Colon (tissue), 2 donors: ENCODE data around the gene CCDC78.
"Not testable (repeated sequence)": the region's sequence is repeated elsewhere in the genome, so short reads cannot be mapped to it uniquely, and the experiment has no call there.

Experiments
- FAIRE-seq: peaks from 2 replicates; lab custom pipeline; 2012; peaks lifted over from hg19 to GRCh38; lab: Jason Lieb, UNC
- donor health status: control.
- donor health status: control.

Gene CCDC78

DNA sequence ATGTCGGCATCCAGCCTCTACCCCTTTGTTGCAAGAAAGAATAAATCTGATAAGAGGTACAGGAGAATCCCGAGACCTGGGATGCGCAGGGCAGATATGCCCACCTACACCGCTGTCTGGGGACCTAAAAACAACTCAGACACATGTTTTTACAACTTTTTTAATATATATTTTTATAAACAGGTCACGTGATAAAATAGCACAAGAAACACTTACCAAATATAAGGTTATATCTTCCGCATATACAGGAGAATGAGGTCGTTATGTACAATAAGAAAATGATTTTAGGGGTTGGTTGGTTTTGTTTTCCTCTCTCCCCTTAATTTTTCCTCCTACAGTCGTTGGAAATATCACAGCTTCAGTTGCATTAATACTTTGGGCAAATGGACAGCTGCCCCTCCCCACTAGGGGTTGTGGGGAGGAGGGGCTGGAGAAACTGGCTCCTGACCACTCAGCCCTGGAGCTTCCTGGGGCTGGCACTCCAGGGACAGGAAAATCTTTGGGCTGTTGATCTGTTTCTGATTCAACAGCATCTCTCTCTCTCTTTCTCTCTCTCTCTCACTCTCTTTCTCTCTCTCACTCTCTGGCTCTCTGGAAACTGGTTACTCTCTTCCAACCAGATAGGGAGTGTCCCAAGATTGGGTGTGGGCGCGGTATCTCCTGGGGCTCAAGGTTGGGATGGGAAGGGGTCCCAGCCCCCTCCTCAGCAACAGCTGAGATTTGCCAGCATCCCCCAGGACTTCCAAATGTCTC lies 33.7 kb downstream of the CCDC78 start:
- no peak for FAIRE-seq

DNA sequence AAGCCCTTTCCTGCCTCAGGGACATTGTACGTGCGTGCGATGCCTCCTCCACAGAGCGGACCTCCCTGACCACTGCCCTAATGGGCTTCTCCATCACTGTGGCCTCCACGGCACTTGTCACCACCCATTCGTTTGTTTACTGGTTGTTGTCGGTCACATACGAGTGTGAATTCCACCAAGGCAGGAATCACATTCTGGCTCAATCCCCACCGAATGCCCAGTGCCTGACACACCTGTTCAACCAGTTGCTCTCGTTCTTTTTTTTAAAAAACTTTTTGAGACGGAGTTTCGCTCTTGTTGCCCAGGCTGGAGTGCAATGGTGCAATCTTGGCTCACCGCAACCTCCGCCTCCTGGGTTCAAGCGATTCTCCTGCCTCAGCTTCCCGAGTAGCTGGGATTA lies 35.0 kb downstream of the CCDC78 start:
- not testable (repeated sequence) for FAIRE-seq

DNA sequence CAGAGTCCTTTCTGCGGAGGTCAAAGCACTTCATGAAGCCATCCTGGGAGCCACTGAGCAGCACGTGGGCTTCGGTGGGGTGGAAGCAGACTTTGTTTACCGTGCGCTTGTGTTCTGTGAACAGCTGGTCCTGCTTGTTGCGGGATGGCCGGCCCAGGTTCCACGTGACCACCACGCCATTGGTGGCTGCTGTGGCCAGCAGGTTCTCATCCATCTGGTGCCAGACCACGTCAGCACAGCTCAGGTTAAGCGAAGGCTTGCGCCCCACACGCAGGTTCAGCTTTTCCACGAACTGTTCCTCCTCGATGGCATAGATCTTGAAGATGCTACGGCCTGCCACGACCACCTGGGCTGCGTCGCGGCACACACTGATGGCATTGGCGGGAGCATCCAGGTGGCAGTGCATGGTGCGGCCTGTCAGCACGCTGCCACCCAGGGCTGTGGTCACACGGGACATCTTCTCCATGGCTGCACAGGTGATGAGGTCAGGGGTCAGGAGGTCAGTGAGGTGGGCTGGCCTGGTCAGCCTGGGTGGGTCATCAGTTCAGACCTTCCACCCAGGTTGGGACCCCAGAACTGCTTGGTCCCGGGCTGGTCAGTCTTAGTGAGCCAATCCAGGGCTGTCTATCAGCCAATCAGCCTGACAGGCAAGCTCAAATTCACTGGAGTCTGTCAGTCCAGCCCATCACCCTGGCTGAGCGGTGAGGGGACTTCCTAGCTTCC lies 36.9 kb downstream of the CCDC78 start:
- no peak for FAIRE-seq

DNA sequence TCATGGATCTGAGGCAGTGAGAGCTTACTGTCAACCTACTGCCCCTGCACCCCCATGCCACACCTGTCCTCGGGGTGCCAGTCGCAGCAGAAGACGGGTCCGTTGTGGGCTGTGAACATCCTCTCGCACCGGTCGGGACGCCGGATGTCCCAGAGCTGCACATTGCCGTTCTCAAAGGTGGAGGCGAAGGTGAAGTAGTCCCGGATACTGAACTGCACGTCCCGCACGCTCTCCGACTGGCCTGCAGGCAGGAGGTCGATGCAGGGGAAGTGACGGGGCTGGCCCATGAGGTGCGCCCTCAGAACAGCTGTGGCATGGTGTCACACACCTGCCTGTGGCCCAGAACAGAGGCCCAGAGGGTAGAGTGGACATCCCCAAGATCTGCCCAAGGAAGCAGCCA lies 38.7 kb downstream of the CCDC78 start:
- FAIRE-seq: no peak

DNA sequence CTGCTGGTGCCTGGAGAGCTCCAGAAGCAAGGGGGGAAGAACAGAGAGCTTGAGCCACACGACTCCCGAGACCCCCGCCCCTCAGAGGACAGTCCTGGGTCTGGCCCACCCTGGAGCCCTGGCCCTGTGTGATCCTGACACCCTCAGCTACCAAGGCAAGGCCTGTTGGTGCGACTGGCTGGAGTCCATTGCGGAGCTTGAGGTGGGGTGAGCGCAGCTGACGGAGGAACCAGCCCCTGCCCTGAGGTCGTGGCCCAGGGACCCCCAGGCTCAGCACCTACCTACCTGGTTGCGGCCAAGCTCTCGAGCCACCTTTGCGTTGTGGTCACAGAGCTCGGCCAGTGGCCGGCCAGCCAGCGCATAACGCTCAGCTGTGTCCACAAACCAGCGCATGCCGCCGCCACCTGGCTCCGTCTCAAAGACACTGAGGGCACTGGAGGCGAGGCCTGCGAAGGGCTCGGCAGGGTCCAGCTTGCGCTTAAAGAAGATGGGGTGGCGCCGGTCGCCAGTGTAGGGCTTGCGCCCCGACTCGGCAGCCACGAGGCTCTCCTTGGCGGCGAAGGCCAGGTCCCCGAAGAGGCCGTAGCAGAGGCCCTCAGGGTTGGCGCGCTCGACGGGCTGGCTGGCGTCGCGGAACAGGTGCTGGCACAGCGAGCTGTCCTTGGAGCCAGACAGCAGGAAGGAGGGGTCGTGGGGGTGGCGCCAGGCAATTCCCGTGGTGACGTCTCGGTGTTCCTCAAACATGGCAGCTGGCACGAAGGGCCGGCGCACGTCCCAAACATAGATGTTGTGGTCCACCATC lies 39.6 kb downstream of the CCDC78 start:
- FAIRE-seq: no peak

DNA sequence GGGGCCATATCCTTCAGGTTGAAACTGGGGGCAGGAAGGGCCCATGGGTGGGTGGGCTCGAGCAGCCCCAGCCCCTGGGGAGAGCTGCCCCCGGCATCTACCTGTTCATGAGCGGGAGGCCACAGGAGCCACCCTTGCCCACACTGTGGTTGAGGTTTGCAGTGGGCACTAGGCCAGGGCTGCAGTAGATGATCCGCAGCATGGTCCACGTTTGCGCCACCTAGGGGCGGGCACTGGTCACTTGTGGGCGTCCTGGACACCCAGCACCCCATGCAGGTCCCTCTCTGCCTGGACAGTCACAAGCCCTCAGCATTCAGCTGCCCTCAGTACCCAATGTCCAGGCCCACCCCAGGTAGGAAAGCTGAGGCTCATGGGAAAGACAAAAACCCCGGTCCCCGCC lies 40.3 kb downstream of the CCDC78 start:
- no peak for FAIRE-seq

DNA sequence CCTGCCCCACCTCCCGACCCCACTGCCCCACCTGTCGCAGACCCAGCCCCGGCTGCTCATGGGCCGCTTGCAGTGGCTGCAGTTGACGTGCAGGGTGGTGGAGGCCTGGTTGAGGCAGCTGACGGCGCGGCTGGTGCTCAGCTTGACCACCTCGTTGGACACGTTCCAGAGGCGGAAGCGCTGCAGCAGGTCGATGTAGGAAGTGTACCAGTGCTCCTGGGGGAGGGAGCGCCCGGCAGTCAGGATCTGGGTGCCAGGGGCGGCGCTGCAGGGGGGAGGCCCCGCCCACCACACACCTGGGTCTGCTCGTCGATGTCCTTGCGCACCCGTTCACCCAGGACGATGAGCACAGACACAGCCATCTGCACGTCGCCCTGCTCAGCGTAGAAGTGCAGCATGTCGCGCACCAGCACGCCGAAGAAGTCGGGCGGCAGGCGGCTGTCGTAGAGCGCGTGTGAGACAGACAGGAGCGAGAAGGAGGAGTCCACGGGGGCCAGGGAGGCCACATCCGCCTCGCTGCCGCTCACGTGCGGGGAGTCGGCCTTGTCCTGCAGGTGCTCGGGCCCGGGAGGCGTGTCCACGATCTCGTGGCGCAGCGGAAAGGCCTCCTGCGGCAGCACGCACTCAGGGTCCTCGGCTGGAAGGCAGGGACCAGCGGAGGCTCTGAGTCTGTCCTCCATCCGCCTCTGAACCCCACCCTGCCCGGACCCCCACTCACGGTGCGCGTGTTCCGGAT lies 41.1 kb downstream of the CCDC78 start:
- no peak for FAIRE-seq

DNA sequence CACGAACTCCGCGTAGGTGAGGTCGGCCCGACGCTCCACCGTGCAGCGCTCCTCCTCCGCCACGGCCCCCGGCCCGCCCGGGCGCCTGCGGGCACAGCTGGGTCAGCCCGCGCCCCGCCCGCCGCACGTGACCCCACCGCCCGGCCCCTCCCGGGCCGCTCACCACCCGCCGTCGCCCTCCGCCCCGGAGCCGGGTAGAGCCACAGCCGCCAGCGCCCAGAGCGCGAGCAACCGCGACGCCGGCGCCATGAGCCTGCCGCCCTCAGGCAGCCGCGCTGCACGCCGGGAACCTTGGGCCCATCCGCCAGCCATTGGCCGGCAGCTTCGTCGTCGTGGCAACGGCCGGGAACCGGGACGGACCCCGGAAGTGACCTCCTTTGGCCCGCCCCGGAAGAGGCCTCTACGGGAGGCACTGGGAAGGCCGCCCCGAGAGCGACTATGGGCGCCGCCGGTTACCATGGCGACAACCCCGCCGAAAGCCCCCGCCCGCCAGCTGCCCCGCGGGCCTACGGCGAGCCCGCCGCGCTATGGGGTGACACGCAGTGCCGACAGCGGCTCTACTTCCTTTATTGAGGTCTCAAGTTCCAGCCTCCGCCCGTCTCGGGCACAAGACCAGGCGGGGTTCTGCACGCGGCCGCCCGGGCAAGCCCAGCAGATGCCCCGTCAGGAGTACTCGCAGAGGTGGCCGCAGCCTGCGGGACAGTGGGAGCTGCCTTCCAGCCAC lies 42.0 kb downstream of the CCDC78 start, which contains the start of gene JMJD8:
TSS of gene JMJD8 (minus strand) at position 264 of the 724 bp plus-strand sequence. CDS start at position 249, 15 bp downstream.
- FAIRE-seq: no peak

DNA sequence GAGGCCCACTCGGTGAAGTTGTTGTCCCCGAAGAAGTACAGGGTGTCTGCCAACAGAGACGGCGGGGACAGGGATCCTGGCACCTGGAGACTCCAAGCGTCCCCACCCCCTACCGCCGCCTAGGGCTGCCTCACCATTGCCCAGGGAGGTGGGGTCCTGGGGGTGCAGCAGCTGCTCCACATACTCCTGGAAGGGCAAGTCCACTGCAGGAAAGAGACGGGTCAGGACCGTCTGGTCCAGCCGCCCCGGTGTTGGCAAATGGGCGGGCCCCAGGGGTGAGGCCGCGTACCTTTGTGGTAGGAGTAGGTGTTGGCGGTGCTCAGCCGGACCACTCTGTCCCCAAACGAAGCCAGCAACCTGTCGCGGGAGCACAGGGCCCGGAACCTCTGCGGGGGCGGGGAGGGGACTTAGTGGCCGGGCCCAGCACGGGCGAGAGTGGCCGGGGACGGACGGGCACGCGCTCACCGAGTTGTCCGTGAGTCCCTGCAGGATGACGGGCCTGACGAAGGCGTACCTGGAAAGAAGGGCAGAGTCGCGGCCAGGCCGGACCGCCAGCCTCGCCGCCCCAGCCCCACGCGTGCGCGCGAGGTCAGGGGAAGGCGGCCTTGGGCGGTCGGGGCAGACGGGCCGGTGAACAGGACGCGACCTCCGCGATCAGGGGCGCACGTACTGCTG lies 42.7 kb downstream of the CCDC78 start:
- no peak for FAIRE-seq

DNA sequence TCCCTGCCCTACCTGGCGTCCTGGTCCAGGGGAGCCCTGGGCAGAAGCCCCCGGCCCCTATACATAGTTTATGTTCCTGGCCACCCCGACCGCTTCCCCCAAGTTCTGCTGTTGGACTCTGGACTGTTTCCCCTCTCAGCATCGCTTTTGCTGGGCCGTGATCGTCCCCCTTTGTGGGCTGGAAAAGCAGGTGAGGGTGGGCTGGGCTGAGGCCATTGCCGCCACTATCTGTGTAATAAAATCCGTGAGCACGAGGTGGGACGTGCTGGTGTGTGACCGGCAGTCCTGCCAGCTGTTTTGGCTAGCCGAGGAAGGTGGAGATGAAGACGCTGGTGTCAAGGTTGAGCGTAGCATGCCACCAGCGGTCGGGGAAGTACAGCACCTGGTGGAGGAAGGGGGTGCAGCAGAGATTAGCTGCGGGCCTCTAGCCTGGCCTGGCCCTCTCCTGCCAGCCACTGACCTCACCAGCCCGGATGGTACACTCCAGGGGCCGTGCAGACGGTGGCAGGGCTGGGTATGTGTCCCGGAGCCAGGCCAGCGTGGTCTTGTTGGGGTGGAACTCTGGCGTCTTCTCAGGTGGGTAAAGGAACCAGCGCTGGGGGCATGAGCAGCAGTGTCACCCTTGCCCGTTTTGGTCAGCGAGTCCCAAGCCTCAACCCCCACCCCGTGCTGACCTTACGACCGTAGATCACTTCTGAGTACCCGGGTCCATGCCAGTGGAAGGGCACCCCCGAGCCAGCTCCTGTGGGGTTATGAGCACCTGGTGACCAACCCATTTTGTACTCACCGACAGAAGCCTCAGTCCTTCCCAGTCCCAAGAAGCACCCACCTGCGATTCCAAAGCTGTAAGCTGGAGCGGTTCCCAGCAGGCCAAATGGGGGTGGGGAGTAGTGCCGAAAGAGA lies 43.5 kb downstream of the CCDC78 start:
- FAIRE-seq: no peak

DNA sequence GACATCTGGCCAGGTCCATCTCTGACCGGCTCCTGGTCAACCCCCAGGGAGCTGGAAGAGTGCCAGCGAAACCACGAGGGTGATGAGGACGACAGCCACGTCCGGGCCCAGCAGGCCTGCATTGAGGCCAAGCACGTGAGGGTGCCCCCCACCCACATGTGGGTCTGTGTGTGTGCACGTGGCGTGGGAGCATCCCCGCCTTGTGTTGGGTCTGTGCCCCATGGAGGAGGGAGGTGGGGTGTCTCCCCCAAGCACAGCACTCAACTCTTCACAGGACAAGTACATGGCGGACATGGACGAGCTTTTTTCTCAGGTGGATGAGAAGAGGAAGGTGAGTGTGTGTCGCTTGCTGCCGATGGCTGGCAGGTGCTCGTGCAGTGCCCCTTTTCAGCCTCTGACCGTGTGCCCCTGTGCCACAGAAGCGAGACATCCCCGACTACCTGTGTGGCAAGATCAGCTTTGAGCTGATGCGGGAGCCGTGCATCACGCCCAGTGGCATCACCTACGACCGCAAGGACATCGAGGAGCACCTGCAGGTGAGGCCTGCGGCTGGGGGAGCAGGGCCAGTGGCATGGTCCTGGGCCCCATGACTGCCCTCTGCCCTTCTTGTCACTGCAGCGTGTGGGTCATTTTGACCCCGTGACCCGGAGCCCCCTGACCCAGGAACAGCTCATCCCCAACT lies 44.4 kb downstream of the CCDC78 start:
- no peak for FAIRE-seq

DNA sequence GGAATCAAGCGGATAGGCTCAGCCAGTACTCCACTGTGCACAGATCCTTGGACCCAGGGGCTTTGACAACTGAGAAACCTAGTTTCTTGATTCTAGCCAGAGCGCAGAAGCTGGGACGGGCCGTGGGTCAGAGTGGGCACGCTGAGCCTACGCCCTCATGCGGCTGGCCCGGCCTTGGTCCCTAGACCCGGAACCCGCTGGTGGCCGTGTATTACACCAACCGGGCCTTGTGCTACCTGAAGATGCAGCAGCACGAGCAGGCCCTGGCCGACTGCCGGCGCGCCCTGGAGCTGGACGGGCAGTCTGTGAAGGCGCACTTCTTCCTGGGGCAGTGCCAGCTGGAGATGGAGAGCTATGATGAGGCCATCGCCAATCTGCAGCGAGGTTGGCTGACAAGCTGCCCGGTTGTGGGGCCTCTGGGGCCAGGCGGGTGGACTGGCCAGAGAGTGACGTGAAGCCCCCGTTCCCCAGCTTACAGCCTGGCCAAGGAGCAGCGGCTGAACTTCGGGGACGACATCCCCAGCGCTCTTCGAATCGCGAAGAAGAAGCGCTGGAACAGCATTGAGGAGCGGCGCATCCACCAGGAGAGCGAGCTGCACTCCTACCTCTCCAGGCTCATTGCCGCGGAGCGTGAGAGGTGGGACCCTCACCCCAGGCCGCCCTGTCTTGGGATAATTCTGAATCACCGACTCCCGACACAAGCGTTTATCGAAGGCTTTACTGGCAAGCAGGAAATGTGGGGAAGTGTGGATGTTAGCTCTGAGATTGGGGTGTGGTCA lies 45.1 kb downstream of the CCDC78 start:
- no peak for FAIRE-seq

DNA sequence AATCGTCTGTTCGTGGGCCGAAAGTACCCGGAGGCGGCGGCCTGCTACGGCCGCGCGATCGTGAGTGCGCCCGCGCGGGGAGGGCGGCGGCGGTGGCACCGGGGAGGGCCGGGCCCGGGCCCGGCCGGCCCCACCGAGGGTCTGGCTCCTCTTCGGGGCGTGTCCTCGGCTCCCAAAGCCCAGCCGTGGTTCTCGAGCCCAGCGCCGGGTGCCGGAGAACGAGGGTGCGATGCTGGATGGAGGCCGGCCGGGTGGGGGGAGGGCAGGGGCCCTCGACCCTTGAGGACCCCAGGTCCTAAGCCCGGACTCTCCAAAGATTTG lies 45.7 kb downstream of the CCDC78 start:
- no peak for FAIRE-seq

DNA sequence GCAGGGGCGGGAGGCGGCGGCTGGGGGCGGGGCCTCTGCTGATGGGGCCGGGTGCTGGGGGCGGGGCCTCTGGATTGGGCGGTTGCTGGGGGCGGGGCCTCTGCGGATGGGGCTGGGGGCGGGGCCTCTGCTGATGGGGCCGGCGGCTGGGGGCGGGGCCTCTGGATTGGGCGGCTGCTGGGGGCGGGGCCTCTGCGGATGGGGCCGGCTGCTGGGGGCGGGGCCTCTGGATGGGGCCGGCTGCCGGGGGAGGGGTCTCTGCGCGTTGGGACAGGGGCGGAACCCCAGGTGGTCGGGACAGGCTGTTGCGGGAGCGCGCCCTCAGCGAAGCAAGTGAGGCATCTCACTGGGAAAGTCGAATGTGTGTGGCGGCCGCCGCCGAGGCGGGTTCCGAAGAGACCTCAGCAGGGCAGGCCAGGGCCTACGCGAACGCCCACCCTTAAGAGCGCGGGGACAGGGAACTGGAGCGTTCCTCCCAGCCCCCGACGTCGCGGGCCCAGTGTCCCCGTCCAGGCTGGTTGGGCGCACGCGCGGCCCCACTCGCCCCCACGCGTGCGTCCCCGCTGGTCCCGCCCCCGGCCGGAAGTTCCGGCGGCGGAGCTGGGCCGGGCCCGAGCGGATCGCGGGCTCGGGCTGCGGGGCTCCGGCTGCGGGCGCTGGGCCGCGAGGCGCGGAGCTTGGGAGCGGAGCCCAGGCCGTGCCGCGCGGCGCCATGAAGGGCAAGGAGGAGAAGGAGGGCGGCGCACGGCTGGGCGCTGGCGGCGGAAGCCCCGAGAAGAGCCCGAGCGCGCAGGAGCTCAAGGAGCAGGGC lies 46.2 kb downstream of the CCDC78 start, which contains the start of gene STUB1:
TSS of gene STUB1 (plus strand) at position 597 of the 811 bp plus-strand sequence. CDS start at position 713, 116 bp downstream.
- no peak for FAIRE-seq

DNA sequence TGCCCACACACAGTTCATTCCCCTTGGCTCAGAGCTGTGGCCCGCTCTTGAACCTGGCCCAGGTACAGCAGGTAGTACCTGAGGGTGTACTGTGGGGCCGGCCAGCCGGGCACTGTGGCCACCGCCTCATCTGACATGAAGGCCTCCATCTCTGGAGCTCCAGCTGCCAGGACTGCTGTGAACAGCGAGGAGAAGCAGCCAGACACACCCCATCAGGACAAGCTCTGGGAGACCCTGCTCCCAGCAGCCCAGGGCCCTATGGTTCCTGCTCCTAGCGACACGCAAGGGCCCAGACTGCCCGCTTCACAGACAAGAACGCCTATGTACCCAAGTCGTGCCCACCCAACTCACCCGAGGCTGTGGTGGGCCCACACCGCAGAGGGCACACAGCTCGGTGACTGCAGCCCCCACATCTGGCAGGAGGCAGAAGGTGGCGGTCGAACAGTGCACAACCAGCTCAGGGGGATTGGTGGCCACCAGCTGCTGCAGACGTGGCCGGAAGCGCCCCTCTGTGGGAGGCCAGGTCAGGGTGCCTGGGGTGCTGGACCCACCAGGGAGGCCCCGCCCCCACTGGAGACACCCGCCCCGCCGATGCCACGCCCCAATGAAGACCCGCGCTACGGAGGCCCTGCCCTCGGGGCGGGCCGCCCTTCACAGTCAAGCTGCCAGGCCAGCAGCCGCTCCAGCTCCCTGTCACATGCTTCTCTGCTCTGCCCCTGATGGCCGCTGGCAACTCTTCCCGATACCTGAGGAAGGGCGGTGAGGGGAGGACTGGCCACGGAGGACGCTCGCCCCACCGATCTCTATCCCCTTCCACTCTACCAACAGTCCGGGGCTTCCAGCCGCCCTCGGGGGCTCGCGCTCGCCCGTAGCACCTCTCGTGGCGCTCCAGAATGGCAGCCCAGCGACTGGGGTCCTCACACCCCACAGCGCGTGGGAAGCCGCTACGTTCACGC lies 47.1 kb downstream of the CCDC78 start:
- FAIRE-seq: no peak

DNA sequence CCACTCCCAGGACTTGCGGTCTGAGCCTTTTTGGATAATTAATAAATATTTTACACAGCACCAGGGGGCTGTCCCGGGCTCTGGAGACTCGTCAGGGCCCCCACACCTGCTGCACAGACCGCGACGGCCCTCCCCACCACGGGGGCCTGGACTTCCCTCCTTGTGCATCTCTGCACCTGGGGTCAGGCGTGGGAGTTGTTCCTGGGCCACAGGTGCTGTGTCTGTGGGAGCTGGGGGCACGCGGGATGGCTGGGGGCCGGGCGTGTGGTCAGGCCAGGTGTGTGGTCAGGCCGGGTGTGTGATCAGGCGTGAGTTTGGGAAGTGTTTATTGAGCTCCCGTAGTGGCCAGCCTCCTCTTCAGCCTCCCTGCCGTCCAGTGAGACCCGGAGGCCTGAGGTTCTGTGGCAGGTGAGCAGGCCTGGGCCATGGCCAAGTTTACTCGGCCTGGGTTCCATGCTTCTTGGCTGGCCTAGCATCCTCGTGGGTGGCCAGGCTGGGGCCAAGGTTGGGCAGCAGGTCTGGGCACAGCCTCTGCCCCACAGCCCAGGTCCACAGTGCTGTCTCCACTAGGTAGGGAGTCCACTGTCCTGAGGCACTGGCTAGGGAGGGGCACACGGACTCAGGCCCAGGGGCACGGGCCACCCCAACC lies 47.9 kb downstream of the CCDC78 start:
- FAIRE-seq: no peak
